Common myeloid progenitor, CD34-positive (primary cell): ENCODE measurements around the gene EXT2.

Experiments used
- CTCF ChIA-PET: fragments of 350-600 bp; sonication (Branson Sonifier 250); formaldehyde crosslinking; loops from one replicate; lab custom pipeline; 2021; ENCODE audit warnings: antibody characterized with exemption; lab: Charles Lee
- POLR2A ChIA-PET: fragments of 350-600 bp; sonication (Branson Sonifier 250); formaldehyde crosslinking; loops from one replicate; lab custom pipeline; 2021; ENCODE audit warnings: antibody characterized with exemption; lab: Charles Lee
- DNase-seq, 3 donors: peaks; one replicate each; pipeline versions ENCODE4 v3.0.0 to v3.0.0-alpha.2; 2013
- H3K27ac ChIP-seq, 2 experiments: 1 replicate in 1 of 2; 2 replicates in 1 of 2; pipeline ENCODE4 v1.7.0; 2013; ENCODE audit warnings: inconsistent platforms in 2 of 2, low read length in 2 of 2, mild to moderate bottlenecking in 2 of 2, low read depth in 1 of 2, moderate library complexity in 1 of 2; ENCODE audit not compliant: severe bottlenecking in 2 of 2, insufficient read depth in 1 of 2, poor library complexity in 1 of 2
- H3K27me3 ChIP-seq, 5 experiments: replicated peaks in 2 of 5; 1 replicate in 3 of 5; 2 replicates in 2 of 5; pipeline versions ENCODE4 v1.6.1 to v1.7.0; 2013; ENCODE audit warnings: low read length in 4 of 5, mild to moderate bottlenecking in 2 of 5, moderate library complexity in 2 of 5, inconsistent platforms in 1 of 5; ENCODE audit not compliant: insufficient read depth in 5 of 5, control insufficient read depth in 4 of 5
- H3K36me3 ChIP-seq, 4 experiments: 1 replicate in 2 of 4; 2 replicates in 2 of 4; pipeline versions ENCODE4 v1.6.1 to v1.7.0; 2013; ENCODE audit warnings: low read length in 3 of 4, control low read depth in 1 of 4, mild to moderate bottlenecking in 1 of 4; ENCODE audit not compliant: control insufficient read depth in 4 of 4, insufficient read depth in 4 of 4
- H3K4me1 ChIP-seq, 4 experiments: 1 replicate in 3 of 4; 2 replicates in 1 of 4; pipeline versions ENCODE4 v1.6.1 to v1.7.1; 2013; ENCODE audit warnings: low read length in 3 of 4, mild to moderate bottlenecking in 3 of 4, control low read depth in 1 of 4, inconsistent platforms in 1 of 4, moderate library complexity in 1 of 4; ENCODE audit not compliant: control insufficient read depth in 4 of 4, insufficient read depth in 4 of 4; ENCODE audit errors: control extremely low read depth in 1 of 4
- H3K4me3 ChIP-seq, 7 experiments: 1 replicate in 4 of 7; 2 replicates in 3 of 7; pipeline versions ENCODE4 v1.5.1 to v1.7.0; 2013; ENCODE audit warnings: mild to moderate bottlenecking in 7 of 7, low read length in 6 of 7, moderate library complexity in 6 of 7, inconsistent platforms in 2 of 7, low read depth in 2 of 7, control low read depth in 1 of 7; ENCODE audit not compliant: insufficient read depth in 4 of 7, control insufficient read depth in 1 of 7; ENCODE audit errors: extremely low read depth in 1 of 7
- H3K9me3 ChIP-seq, 5 experiments: 1 replicate in 4 of 5; 2 replicates in 1 of 5; pipeline versions ENCODE4 v1.6.1 to v1.7.1; 2013; ENCODE audit warnings: low read length in 4 of 5, mild to moderate bottlenecking in 2 of 5, inconsistent platforms in 1 of 5, low read depth in 1 of 5, moderate library complexity in 1 of 5; ENCODE audit not compliant: control insufficient read depth in 4 of 5, insufficient read depth in 2 of 5; ENCODE audit errors: control extremely low read depth in 1 of 5
- WGBS: methylation state at CpG from one replicate; pipeline ENCODE4 v1.1.5; 2013; ENCODE audit not compliant: insufficient coverage; 5-methylcytosine and 5-hydroxymethylcytosine counted together

Gene EXT2

GRCh38 chr11:44271286-44271685 is 175.8 kb downstream of the EXT2 start:
- CTCF ChIA-PET, result no interaction called here
- H3K4me1 ChIP-seq, result no peaks in the 10 kb centered on the region
- peaks cover 0 to 5% (median 3%) of the 10 kb centered on the region in 5 experiments for H3K9me3 ChIP-seq
- no peak overlapping the region for H3K27ac ChIP-seq
- POLR2A ChIA-PET, result no interaction called here
- 98% methylated on average over 5 of the region's 6 CpGs for WGBS
- no peaks in the 10 kb centered on the region for H3K27me3 ChIP-seq
- no peak for DNase-seq
- H3K36me3 ChIP-seq, result no peaks in the 10 kb centered on the region
- H3K4me3 ChIP-seq, result no peak overlapping the region

- H3K27ac ChIP-seq, result no peak overlapping the region
- peaks cover 0 to 5% (median 3%) of the 10 kb centered on the region in 5 experiments for H3K9me3 ChIP-seq
- 86% methylated on average over 1 of the region's 1 CpG for WGBS
- H3K4me3 ChIP-seq, result no peak overlapping the region
- H3K27me3 ChIP-seq, result no peaks in the 10 kb centered on the region
- no peaks in the 10 kb centered on the region for H3K4me1 ChIP-seq
- ChIA-PET CTCF (no interaction called here), POLR2A (no interaction called here)
- no peaks in the 10 kb centered on the region for H3K36me3 ChIP-seq
- no peak for DNase-seq
Measured at GRCh38 chr11:44274404-44274803, 178.9 kb downstream of the EXT2 start.

- 100% methylated on average over 8 of the region's 10 CpGs for WGBS
- H3K4me3 ChIP-seq, result no peak overlapping the region
- H3K9me3 ChIP-seq, result peaks cover 0 to 5% (median 3%) of the 10 kb centered on the region in 5 experiments
- ChIA-PET CTCF (no interaction called here), POLR2A (interaction anchor here (0.6 kb wide), 1 partner anchor 475 kb away, joined by 7 read pairs; no protein-coding TSS in a partner anchor)
- no peak for DNase-seq
- H3K4me1 ChIP-seq, result no peaks in the 10 kb centered on the region
- no peak overlapping the region for H3K27ac ChIP-seq
- H3K36me3 ChIP-seq, result no peaks in the 10 kb centered on the region
- peaks cover 0 to 2% (median 0%) of the 10 kb centered on the region in 5 experiments for H3K27me3 ChIP-seq
Measured at GRCh38 chr11:44275241-44275640, 179.8 kb downstream of the EXT2 start.

- Histone ChIP-seq H3K36me3 (no peaks in the 10 kb centered on the region), H3K27me3 (peaks cover 0 to 5% (median 0%) of the 10 kb centered on the region in 5 experiments), H3K4me3 (no peak overlapping the region), H3K9me3 (peaks cover 0 to 5% (median 3%) of the 10 kb centered on the region in 5 experiments), H3K4me1 (no peaks in the 10 kb centered on the region), H3K27ac (no peak overlapping the region)
- DNase-seq, result no peak
- ChIA-PET CTCF (no interaction called here), POLR2A (no interaction called here)
- WGBS, result 93% methylated on average over 5 of the region's 7 CpGs
Measured at GRCh38 chr11:44275961-44276550, 180.6 kb downstream of the EXT2 start.

GRCh38 chr11:44277196-44278090 is 182.0 kb downstream of the EXT2 start:
- H3K4me3 ChIP-seq, result no peak overlapping the region
- peaks cover 0 to 5% (median 3%) of the 10 kb centered on the region in 5 experiments for H3K9me3 ChIP-seq
- POLR2A ChIA-PET, result interaction anchor here (0.6 kb wide), 1 partner anchor 100 kb away, joined by 6 read pairs; no protein-coding TSS in a partner anchor
- DNase-seq, result no peak
- no peaks in the 10 kb centered on the region for H3K36me3 ChIP-seq
- peaks cover 0 to 5% (median 0%) of the 10 kb centered on the region in 5 experiments for H3K27me3 ChIP-seq
- WGBS, result 94% methylated on average over 15 of the region's 18 CpGs
- H3K4me1 ChIP-seq, result no peaks in the 10 kb centered on the region
- no peak overlapping the region for H3K27ac ChIP-seq
- CTCF ChIA-PET, result interaction anchor here (1.3 to 1.7 kb wide), 2 partner anchors 9 to 11 kb away, joined by 3 to 7 read pairs; no protein-coding TSS in a partner anchor

GRCh38 chr11:44279483-44279882 is 184.0 kb downstream of the EXT2 start:
- WGBS, result 89% methylated on average over 5 of the region's 6 CpGs
- Histone ChIP-seq H3K9me3 (peaks cover 0 to 4% (median under 1%) of the 10 kb centered on the region in 5 experiments), H3K27me3 (peaks cover 0 to 6% (median 0%) of the 10 kb centered on the region in 5 experiments), H3K27ac (no peak overlapping the region), H3K36me3 (no peaks in the 10 kb centered on the region), H3K4me1 (no peaks in the 10 kb centered on the region), H3K4me3 (no peak overlapping the region)
- ChIA-PET POLR2A (no interaction called here), CTCF (no interaction called here)
- no peak for DNase-seq

- Histone ChIP-seq H3K4me1 (no peaks in the 10 kb centered on the region), H3K27me3 (peaks cover 0 to 6% (median 0%) of the 10 kb centered on the region in 5 experiments), H3K4me3 (no peak overlapping the region), H3K36me3 (no peaks in the 10 kb centered on the region), H3K27ac (no peak overlapping the region), H3K9me3 (no peaks in the 10 kb centered on the region)
- CTCF ChIA-PET, result no interaction called here
- 98% methylated on average over 6 of the region's 7 CpGs for WGBS
- no peak for DNase-seq
- POLR2A ChIA-PET, result no interaction called here
Measured at GRCh38 chr11:44280257-44280656, 184.8 kb downstream of the EXT2 start.
